Mesothelial cell of epicardium (in vitro differentiated cells): ENCODE data around the gene CDH13. TPM values are rescaled to one million over a fixed set of nuclear protein-coding genes. Genes with fewer than 3 reads are reported as not detected.

ENCODE experiments used
- DNase-seq, 2 experiments: peaks; one replicate each; pipeline ENCODE4 v3.0.0; 2021; ENCODE audit warnings: low spot score in 2 of 2; ENCODE audit not compliant: unreplicated experiment in 2 of 2
- H3K27ac Mint-ChIP-seq: 2 replicates; pipeline ENCODE4 v1.8.0; 2021; ENCODE audit warnings: mixed read lengths
- H3K27me3 Mint-ChIP-seq: 2 replicates; pipeline ENCODE4 v1.8.0; 2021; ENCODE audit warnings: low read depth, mixed read lengths
- H3K36me3 Mint-ChIP-seq: 2 replicates; pipeline ENCODE4 v1.8.0; 2021; ENCODE audit warnings: mixed read lengths
- H3K4me1 Mint-ChIP-seq: 2 replicates; pipeline ENCODE4 v1.8.0; 2021; ENCODE audit warnings: mixed read lengths
- H3K4me3 Mint-ChIP-seq: 2 replicates; pipeline ENCODE4 v1.8.0; 2021; ENCODE audit warnings: mild to moderate bottlenecking, moderate library complexity, mixed read lengths
- H3K9me3 Mint-ChIP-seq: 2 replicates; pipeline ENCODE4 v1.8.0; 2021; ENCODE audit warnings: mixed read lengths
- total RNA-seq: library from RNA; stranded (reverse); gene quantifications from 3 replicates; pipeline ENCODE4 v1.2.1, GENCODE V29; 2021
- TF ChIP-seq, protein P1 (sequence below): fragments of 200-600 bp; sonication (generic); IDR thresholded peaks from one replicate; pipeline ENCODE4 v1.5.0; 2021; ENCODE audit warnings: antibody characterized with exemption; ENCODE audit not compliant: unreplicated experiment

CDH13 gene
- total RNA-seq, 1 donor from 2014 or later: 0.80 TPM

- Mint-ChIP-seq H3K36me3 (no peaks in the 10 kb centered on the region), H3K27ac (no peak overlapping the region), H3K9me3 (no peaks in the 10 kb centered on the region), H3K4me3 (no peak overlapping the region), H3K27me3 (peaks cover 27% of the 10 kb centered on the region), H3K4me1 (peaks cover 8% of the 10 kb centered on the region)
- TF ChIP-seq, protein P1, sequence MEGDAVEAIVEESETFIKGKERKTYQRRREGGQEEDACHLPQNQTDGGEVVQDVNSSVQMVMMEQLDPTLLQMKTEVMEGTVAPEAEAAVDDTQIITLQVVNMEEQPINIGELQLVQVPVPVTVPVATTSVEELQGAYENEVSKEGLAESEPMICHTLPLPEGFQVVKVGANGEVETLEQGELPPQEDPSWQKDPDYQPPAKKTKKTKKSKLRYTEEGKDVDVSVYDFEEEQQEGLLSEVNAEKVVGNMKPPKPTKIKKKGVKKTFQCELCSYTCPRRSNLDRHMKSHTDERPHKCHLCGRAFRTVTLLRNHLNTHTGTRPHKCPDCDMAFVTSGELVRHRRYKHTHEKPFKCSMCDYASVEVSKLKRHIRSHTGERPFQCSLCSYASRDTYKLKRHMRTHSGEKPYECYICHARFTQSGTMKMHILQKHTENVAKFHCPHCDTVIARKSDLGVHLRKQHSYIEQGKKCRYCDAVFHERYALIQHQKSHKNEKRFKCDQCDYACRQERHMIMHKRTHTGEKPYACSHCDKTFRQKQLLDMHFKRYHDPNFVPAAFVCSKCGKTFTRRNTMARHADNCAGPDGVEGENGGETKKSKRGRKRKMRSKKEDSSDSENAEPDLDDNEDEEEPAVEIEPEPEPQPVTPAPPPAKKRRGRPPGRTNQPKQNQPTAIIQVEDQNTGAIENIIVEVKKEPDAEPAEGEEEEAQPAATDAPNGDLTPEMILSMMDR: no peak
- DNase-seq: no peak
Measured at GRCh38 chr16:83682116-83682867, 1055.5 kb downstream of the CDH13 start.

DNA sequence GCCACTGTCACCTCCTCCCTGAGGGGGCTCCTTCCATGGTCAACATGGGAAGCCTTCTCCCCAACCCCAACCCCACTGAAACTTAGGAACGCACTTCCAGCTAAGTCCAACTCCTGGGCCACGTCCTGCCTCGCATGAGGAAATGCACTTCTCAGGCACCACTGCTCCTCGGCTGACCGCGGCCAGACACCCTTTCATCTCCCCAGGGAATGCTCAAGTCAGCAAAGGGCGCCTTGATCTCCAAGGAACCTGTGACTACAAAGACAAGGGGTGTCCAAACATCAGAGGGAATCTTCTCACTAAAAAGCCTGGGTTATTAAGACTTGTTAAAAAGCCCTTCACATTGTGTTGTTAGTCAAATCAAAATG lies 1056.1 kb downstream of the CDH13 start:
- TF ChIP-seq, protein P1: no peak
- Mint-ChIP-seq H3K36me3 (no peaks in the 10 kb centered on the region), H3K4me3 (no peak overlapping the region), H3K27ac (no peak overlapping the region), H3K9me3 (no peaks in the 10 kb centered on the region), H3K4me1 (peaks cover 8% of the 10 kb centered on the region), H3K27me3 (peaks cover 27% of the 10 kb centered on the region)
- no peak for DNase-seq

GRCh38 chr16:83685615-83686165 lies 1058.9 kb downstream of the CDH13 start:
- TF ChIP-seq, protein P1: no peak
- H3K36me3 Mint-ChIP-seq: no peaks in the 10 kb centered on the region
- peaks cover 13% of the 10 kb centered on the region for H3K4me1 Mint-ChIP-seq
- no peaks in the 10 kb centered on the region for H3K9me3 Mint-ChIP-seq
- DNase-seq: no peak
- H3K27me3 Mint-ChIP-seq: peaks cover 33% of the 10 kb centered on the region
- no peak overlapping the region for H3K4me3 Mint-ChIP-seq
- no peak overlapping the region for H3K27ac Mint-ChIP-seq

- no peak for DNase-seq
- Mint-ChIP-seq H3K9me3 (no peaks in the 10 kb centered on the region), H3K4me1 (peaks cover 9% of the 10 kb centered on the region), H3K4me3 (no peak overlapping the region), H3K27ac (no peak overlapping the region), H3K27me3 (peaks cover 37% of the 10 kb centered on the region), H3K36me3 (no peaks in the 10 kb centered on the region)
- TF ChIP-seq, protein P1: no peak
Measured at GRCh38 chr16:83686726-83687125, 1060.0 kb downstream of the CDH13 start.

DNA sequence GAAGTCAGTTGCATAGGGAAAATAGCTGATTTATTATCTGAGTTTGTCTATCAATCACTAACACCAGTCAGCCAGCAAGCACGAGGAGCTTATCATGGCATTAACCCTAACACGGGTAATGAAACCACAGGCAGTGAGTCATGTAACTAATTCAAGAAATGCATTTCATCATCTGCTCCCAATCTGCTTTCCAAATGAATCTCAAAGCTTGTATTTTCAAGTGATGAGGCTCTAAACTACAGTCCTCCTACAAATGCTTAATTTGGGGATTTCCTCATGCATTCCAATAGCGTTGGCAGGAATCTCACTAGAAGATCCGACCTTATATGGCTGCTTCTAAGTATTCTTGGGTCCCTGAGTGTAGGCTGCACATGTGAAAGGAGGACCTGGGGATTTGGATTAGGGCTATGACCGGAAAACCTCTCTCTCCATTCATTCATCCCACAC lies 1062.6 kb downstream of the CDH13 start:
- Mint-ChIP-seq H3K4me1 (peaks cover 4% of the 10 kb centered on the region), H3K27me3 (peaks cover 41% of the 10 kb centered on the region), H3K9me3 (no peaks in the 10 kb centered on the region), H3K4me3 (no peak overlapping the region), H3K27ac (no peak overlapping the region), H3K36me3 (no peaks in the 10 kb centered on the region)
- TF ChIP-seq, protein P1: no peak
- no peak for DNase-seq
